Central memory CD4-positive, alpha-beta T cell (primary cell): Measurements from ENCODE around the gene SYT14.
"Not testable (repeated sequence)": the region's sequence is repeated elsewhere in the genome, so short reads cannot be mapped to it uniquely, and the experiment has no call there.

Source experiments
- DNase-seq: peaks from one replicate; pipeline ENCODE4 v3.0.0; 2022

The SYT14 gene

DNA sequence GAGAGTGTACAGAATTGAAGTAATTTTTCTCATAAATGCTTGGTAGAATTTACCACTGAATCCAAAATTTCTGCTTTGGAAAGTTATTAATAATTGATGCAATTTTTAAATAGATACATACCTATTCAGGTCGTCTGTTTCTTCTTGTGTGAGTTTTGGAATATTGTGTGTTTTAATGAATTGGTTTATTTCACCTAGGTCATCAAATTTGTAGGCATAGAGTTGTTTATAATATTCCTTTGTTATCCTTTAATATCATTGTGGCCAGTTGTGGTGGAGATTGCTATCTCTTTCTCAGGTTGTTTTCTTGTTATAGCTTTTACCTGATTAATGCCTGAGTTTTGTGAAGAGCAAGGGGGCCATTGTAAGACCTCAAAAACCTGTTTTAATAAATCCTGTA lies 93.5 kb downstream of the SYT14 start:
- no peak for DNase-seq

DNA sequence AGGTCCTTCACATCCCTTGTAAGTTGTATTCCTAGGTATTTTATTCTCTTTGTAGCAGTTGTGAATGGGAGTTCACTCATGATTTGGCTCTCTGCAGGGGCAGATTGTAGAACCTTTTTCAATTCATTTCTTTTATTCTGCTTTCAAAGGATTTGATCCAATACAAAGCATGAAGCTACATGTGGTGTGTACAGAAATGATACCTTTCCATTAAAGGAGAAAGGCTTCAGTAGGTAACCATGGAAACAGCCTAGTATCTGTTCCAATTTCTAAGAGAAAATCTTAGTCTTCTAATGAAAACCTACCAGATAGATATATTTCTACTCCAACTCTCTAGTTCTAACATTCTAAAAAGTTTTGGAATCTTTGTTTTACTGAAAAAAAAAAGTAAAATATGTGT lies 105.0 kb downstream of the SYT14 start:
- DNase-seq = no peak

DNA sequence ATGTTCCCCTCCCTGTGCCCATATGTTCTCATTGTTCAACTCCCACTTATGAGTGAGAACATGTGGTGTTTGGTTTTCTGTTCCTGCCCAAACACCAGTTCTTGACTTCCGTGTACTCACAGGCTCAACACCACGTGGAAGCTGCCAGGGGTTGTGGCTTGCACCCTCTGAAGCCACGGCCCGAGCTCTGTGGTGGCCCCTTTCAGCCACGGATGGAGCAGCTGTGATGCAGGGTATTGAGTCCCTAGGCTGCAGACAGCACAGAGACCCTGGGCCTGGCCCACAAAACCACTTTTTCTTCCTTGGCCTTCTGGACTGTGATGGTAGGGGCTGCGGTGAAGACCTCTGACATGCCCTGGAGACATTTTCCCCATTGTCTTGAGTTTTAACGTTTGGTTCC lies 111.6 kb downstream of the SYT14 start:
- DNase-seq = no peak

DNA sequence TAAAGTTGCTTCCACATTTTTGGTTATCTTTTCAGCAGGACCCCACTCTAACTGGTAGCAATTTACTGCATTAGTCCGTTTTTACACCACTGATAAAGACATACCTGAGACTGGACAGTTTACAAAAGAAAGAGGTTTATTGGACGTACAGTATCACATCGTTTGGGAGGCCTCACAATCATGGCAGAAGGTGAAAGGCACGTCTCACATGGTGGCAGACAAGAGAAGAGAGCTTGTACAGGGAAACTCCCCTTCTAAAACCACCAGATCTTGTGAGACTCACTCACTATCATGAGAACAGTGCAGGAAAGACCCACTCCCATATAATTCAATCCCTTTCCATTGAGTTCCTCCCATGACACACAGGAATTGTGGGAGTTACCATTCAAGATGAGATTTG lies 112.5 kb downstream of the SYT14 start:
- not testable (repeated sequence) for DNase-seq

DNA sequence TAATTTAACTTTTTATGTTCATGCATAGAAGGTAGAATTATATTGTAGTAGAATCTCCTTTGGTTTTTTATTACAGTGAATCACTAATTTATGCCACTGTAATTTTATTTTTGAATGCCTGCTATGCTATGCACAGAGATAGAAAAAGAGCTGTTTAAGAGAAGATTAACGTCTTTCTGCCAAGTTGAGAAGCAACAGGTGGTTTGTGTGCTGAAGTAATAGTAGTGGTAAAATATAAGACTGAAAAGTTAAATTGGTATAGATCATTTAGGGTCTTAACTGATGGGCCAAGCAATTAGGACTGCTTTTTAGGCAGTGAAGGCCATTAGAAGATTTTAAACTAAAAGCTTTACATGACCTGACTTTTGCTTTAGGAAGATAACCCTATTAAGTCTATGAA lies 115.1 kb downstream of the SYT14 start:
- DNase-seq = no peak

DNA sequence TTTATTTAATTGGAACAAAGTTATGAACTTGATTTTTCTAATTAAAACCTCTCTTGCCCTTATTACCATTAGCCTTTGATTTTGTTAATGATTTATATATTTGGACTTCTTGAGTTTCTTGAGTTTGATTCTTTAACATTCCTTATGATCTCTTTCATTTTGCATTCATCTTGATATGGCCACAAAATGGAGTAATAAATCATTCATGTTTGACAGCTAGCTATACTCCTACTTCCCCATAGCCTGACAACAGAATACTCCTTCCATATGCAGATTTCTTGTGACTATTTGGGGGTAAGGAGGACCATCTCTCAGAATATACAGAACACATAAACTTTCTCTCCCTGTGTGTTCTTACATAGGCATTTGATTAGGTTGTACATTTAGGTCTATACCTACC lies 119.6 kb downstream of the SYT14 start:
- DNase-seq = no peak

DNA sequence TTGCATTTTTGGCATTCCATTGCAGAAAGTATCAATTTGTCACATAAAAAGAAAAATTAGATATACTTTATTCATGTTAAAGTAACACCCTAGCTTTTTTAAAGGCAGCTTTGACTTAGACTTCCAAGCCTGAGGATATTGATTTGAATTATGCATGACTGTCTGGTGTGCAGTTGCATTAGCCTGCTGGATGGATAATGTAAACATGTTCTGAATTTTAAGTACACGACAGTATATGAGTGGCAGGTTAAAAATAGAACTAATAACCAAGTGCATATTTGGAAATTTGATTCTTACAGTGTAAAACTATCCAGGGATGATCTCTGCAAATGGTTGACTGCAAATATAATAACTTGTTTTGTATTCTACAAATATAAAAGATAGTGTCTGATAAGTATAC lies 124.0 kb downstream of the SYT14 start:
- no peak for DNase-seq

DNA sequence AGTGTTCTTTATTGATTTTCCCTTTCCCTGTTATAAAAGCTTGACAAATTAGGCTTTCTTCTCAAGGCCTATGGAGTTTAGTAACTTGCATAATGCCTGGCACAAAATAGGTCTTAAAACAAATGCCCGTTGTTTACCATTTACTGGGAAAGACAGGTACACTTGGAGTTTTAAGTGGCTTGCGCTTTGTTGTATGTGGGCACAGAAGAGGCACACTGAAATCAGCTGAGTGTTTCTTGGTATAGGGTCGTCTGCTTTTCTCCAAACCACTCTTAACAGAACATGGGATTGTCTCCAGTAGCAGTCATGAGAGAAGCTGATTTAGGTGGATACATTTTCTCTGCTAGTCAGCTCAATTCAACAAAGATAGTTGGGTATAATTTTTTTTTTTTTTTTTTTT lies 132.5 kb downstream of the SYT14 start:
- DNase-seq = no peak

DNA sequence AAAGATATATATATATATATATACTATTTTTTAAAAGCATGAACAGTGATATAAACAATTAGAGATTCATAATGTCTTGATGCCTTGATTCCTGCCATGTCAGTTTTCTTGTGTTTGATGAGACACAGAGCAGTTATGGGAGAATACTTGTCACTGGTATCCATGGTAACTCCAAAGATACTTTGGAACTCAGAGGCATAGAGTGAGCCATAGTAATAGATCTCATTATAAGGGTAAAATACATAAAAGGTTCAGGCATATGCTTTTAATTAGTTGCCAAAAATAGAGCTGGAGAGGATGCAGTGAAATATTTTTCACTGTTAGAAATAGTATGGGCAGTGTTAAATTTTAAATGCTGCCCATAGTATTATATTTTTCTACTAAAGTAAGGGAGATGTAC lies 134.1 kb downstream of the SYT14 start:
- no peak for DNase-seq

DNA sequence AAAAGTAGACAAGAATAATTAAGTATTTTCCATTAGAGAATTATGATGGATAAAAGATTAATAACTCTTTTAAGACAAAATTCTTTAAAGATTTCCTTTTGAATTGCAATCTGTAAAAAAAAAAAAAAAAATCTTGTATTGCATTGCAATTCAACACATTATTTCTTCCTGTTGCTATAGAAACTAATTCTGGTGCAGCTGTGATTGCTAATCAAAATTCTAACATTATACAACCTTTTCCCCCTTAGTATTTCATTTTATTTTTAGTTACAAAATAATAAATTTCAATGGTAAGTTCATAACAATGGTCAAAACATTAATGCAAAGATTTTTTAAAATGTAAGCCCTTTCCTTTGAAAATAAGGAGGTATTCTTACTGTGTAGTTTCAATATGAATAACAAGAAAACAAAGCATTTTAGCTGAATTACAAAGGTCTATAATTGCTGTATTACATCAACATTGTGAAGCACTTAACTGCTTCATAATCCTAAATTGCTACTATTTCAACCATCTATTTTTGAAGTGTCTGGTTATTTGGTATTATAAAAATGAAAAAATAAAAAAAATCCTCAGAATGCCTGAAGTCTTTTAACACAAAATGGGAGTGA lies 135.0 kb downstream of the SYT14 start:
- DNase-seq = no peak

DNA sequence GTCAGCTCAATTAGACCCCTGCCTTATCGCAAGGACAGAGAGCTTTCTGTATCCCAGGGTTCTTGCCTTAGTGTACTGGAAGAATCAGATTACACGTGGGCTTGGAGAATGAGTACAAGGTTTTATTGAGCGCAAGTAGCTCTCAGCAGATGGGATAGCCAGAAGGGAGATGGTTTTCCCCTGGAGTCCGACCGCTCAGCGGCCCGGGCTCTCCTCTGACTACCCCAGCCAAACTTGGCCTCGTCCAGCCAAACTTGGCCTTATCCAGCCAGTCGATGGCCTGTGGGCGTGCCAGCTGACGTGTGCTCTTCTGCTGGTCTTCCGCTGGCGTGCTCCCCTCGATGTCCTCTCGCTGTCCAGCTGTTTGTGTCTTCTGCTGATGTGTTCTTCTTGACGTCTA lies 136.9 kb downstream of the SYT14 start:
- no peak for DNase-seq

DNA sequence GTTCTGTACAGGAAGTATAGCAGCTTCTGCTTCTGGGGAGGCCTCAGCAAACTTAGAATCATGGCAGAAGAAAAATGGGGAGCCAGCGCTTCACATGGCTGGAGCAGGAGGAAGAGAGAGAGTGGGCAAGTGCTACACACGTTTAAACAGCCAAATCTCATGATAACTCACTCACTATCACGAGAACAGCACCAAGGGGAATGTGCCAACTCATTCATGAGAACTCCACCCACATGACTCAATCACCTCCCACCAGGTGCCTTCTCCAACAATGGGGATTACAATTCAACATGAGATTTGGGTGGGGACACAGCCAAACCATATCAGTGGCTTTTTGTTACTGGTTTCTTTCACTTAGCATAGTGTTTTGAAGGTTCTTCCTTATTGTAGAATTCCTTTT lies 138.6 kb downstream of the SYT14 start:
- DNase-seq = no peak

DNA sequence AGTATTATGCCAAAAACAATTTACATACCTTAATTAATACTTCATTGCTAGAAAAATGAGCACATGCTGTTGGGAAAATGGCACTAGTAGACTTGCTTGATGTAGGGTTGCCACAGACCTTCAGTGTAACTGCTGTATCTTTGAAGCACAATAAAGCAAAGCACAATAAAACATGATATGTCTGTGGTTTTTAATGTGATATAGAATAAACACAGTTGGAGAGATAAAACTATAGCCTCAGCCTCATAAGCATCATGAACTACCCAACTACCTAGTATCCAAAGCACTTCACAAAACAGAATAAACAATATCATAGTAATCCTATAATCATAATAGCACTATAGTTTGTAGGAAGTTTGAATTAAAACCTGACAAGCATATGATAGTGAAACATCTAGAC lies 143.5 kb downstream of the SYT14 start:
- DNase-seq = no peak

DNA sequence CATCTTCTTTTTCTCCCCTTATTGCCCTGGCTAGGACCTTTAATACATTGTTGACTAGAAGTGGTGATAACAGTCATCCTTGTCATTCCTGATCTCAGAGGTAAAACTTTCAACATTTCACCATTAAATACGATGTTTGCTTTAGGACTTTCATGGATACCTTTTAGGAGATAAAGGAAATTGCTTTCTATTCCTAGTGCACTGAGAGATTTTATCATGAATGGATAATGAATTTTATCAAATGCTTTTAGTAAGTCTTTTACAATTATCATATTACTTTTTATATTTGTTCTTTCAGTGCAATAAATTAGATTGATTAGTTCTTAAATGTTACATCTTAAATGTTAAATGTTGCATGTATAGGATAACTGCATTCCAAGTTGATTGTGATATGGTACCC lies 147.3 kb downstream of the SYT14 start:
- DNase-seq = no peak

DNA sequence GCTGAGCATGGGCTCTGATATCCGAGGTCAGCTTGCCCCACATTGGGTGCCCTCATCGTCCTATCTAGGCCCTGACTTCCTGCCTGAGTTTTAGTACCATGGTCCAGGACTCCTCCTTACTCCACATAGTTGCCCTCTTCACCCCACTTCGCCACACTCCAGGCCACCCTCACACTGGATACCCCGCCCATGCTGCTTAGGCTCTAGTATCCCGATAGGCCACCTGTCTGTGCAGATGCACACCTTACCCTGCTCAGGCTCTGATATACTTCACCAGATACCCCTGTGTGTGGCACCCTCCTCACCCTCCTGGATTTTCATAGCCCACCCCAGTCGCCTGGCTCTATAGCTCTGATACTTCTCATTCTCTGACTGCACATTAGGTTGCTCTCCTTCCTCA lies 149.0 kb downstream of the SYT14 start:
- no peak for DNase-seq

DNA sequence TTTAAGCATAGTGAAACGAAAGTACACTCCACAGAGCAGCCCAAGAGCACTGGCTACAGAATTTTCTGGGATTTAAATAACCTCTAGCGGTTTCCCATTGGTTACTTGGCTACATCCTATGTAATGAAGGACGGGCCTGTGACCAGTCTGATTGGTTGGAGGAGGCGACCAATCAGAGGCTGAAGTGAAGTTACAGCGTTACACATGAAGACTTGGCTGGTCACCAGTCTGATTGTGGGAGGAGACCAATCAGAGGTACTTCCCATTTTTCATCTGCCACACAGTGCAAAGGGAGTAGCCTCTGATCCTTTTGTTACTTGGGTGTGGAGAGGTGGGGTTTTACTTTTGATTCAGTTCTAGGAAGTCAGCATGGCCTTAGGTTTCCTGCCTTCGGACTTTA lies 151.8 kb downstream of the SYT14 start:
- no peak for DNase-seq

DNA sequence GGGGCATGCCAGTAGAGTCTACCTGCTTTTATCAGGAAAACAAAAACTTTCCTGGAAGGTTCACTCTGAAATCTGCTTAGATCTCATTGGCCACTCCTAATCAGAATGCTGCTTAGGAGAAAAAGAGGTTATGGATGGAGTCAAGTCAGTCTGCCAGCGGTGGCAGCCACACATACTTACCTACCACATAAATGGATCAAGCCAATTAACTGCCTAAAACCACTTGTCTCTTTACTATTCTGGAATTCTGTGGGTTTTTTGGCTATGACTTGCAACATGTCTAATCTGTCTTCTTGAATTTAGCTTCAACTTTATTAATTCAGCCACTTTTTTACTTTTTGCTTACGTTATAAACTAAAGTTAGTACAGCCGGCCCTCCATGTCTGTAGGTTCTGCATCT lies 154.3 kb downstream of the SYT14 start:
- DNase-seq = no peak

DNA sequence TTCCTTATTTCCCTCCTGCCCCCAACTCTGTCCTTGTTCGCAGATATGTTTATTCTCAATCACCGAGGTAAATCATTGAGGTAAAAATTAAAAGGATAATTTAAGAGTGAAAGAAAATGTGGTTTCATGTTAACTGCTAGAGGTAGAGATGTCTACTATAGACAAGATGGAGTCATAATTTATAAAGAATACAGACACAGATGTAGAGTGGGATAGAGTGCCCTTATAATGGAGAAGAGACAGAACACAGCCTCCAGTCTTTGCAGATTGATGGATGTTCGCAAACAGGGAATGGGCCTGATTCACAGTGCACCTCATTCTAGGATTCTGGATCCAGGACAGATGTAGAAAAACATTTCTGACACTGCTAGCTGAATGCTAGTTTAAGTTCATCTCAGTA lies 155.4 kb downstream of the SYT14 start:
- no peak for DNase-seq

DNA sequence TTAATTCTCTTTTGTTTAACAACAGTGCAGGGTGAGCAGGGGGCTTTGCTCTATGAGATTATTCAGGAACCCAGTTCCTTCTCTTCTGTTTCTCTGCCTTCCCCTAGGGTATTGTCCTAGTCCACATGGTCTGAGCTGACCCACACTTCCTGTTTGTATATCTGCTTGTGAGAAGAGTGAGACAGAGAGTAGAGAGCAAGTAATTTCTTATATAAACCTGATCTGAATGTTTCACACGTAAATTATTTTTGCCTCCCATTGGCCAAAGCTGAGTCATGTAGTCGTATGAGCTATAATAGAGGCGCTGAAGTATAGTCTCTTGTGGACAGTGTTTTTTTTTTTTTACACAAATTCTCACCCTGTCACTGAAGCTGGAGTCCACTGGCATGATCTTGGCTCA lies 160.3 kb downstream of the SYT14 start:
- DNase-seq = no peak

DNA sequence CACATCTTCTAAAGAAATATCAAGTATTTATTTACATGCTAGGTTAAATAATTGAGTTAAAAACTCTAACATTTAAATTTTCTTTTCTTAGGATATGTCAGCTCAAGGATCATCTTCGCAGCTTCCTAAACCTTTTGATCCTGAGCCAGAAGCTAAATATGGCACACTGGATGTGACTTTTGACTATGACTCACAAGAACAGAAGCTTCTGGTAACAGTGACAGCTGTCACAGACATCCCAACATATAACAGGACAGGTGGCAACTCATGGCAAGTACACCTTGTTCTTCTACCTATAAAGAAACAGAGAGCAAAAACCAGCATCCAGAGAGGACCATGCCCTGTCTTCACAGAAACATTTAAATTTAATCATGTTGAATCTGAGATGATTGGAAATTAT lies 161.9 kb downstream of the SYT14 start:
- no peak for DNase-seq

DNA sequence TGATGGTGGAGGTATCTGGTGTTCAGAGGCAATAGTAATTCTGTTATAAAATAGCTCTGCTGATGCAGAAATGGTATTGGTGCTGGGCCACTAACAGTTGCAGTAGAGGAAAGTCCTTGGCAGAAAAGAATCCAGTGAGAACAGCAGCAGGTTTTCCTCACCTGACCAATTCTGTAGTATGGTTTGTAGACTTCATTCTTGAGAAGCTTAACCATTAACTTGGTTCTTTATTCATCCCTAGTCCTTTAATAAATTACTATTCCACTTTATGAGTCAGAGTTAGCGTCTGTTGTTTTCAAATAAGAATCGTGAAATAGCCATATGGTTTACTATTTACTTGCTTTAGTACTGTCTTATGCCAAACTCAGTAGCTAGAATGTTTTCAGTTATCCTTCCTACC lies 166.1 kb downstream of the SYT14 start:
- no peak for DNase-seq

DNA sequence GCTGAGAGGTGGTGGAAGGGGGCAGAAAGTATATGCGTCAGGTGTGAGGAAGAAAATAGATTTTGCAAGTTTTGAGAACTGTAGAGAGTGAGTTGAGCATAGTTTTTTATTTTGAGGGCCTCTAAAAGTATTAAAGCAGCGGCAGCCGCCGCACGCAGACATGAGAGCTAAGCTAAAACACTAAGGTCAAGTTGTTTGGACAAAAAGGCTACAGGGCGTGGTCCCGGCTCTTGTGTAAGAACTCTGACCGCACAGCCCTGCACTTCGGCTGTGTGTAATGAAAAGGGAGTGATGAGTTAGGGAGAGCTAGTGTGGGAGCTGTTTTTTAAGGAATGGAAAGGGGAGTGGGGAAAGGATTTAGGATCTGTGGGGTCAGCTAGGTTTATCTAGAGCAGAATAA lies 174.9 kb downstream of the SYT14 start:
- DNase-seq = not testable (repeated sequence)

DNA sequence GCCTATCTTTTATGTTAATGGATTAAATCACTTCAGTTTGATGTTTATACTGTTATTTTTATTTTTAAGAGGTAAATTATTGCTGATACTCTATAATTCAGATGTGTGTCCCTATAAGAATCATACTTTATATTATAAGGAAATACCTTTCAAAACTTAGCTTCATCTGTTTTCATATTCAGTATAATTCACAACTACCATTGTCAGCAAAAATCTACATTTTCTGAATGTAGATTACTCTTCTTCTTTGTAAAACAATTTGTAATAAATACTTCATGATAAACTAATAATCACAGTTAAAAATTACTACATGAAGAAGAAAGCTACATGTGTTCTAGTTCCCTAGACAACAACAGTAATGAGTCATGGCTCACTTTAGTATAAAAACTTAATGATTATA lies 179.2 kb downstream of the SYT14 start:
- no peak for DNase-seq

DNA sequence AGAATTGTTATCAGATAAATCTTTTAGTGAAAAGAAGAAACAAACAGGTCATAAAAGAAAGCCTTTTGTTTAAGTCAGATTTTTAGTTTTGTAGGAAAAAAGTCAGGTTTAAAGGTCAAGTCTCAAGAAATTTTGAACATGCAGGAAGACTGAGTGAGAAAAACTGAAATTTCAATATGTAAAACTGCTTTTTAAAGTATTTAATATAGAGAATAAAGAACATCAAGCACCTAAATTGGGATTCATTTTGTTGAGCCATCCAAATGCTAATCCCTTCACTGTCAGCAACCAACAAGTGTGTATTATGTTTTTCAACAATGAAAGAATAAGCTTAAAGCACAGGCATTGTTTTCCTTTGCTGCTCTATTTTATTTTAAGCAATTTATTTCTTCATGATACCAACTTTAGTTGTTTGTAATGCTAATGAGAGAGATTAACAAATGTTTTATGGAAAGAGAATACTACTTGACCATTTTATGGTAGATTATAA lies 179.7 kb downstream of the SYT14 start:
- no peak for DNase-seq

DNA sequence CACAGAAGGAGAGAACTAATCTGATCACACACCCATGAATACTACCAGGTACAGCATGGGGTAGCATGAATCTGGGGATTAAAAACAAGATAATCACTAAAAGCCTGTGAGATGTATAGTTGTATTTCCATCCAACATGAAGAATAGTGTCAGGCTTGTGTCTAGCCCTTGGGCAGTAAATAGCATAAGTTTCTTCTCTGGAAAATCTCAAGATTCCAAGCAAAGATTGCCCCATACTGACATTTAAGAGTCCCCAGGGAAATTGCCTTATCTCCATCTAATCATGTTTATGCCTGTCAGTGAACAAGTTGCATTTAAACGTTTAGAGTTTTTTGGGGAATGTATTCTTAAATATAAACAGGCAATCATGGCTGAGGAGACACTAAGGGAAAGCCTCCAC lies 185.4 kb downstream of the SYT14 start:
- no peak for DNase-seq
